Astrocyte (in vitro differentiated cells and primary cell): ENCODE data around the gene EPOP. TPM values are rescaled to one million over a fixed set of nuclear protein-coding genes. Genes with fewer than 3 reads are reported as not detected.

ENCODE experiments used
- DNase-seq: peaks from one replicate; pipeline ENCODE4 v3.0.0-alpha.2; 2010; ENCODE audit warnings: low read depth
- FAIRE-seq: peaks from 2 replicates; lab custom pipeline; 2011; peaks lifted over from hg19 to GRCh38; lab: Jason Lieb, UNC
- H2AFZ ChIP-seq: 2 replicates; pipeline ENCODE4 v1.6.0; 2012; ENCODE audit warnings: low read depth, low read length, inconsistent platforms
- H3K27ac ChIP-seq: 2 replicates; pipeline ENCODE4 v1.5.1; 2011; ENCODE audit warnings: low read depth, low read length, inconsistent platforms
- H3K27me3 ChIP-seq: 2 replicates; pipeline ENCODE4 v1.6.0; 2011; ENCODE audit warnings: low read length, inconsistent platforms; ENCODE audit not compliant: insufficient read depth
- H3K36me3 ChIP-seq: 2 replicates; pipeline ENCODE4 v1.5.1; 2011; ENCODE audit warnings: low read length, inconsistent platforms; ENCODE audit not compliant: insufficient read depth
- H3K4me1 ChIP-seq: 2 replicates; pipeline ENCODE4 v1.5.1; 2011; ENCODE audit warnings: low read length, inconsistent platforms; ENCODE audit not compliant: insufficient read depth
- H3K4me2 ChIP-seq: 2 replicates; pipeline ENCODE4 v1.6.0; 2012; ENCODE audit warnings: low read length, inconsistent platforms
- H3K4me3 ChIP-seq: 2 replicates; pipeline ENCODE4 v1.5.1; 2011; ENCODE audit warnings: low read depth, mild to moderate bottlenecking, low read length, inconsistent platforms; ENCODE audit not compliant: insufficient read depth
- H3K79me2 ChIP-seq: 2 replicates; pipeline ENCODE4 v1.6.0; 2012; ENCODE audit warnings: mild to moderate bottlenecking, low read length, inconsistent platforms; ENCODE audit not compliant: insufficient read depth
- H3K9ac ChIP-seq: 2 replicates; pipeline ENCODE4 v1.6.0; 2012; ENCODE audit warnings: mild to moderate bottlenecking, low read length, inconsistent platforms
- H3K9me3 ChIP-seq: 2 replicates; pipeline ENCODE4 v1.5.1; 2012; ENCODE audit warnings: low read depth, mild to moderate bottlenecking, low read length, inconsistent platforms; ENCODE audit not compliant: insufficient read depth
- H4K20me1 ChIP-seq: 2 replicates; pipeline ENCODE4 v1.6.0; 2012; ENCODE audit warnings: low read length, inconsistent platforms; ENCODE audit not compliant: insufficient read depth
- H3K27ac Mint-ChIP-seq: one replicate; pipeline ENCODE4 v1.8.0; 2021; ENCODE audit warnings: mild to moderate bottlenecking, mixed read lengths; ENCODE audit not compliant: unreplicated experiment
- H3K27me3 Mint-ChIP-seq: one replicate; pipeline ENCODE4 v1.8.0; 2021; ENCODE audit warnings: low read depth, mixed read lengths; ENCODE audit not compliant: unreplicated experiment
- H3K36me3 Mint-ChIP-seq: one replicate; pipeline ENCODE4 v1.8.0; 2021; ENCODE audit warnings: low read depth, mixed read lengths; ENCODE audit not compliant: unreplicated experiment
- H3K4me1 Mint-ChIP-seq: one replicate; pipeline ENCODE4 v1.8.0; 2021; ENCODE audit warnings: low read depth, mixed read lengths; ENCODE audit not compliant: unreplicated experiment
- H3K4me3 Mint-ChIP-seq: one replicate; pipeline ENCODE4 v1.8.0; 2021; ENCODE audit warnings: mild to moderate bottlenecking, moderate library complexity, mixed read lengths; ENCODE audit not compliant: unreplicated experiment
- H3K9me3 Mint-ChIP-seq: one replicate; pipeline ENCODE4 v1.8.0; 2021; ENCODE audit warnings: mild to moderate bottlenecking, mixed read lengths; ENCODE audit not compliant: unreplicated experiment
- CTCF ChIP-seq: IDR thresholded peaks from 2 replicates; pipeline ENCODE4 v1.5.1; 2011; ENCODE audit warnings: low read depth, mild to moderate bottlenecking, inconsistent platforms, low read length, moderate library complexity; ENCODE audit not compliant: insufficient read depth
- EZH2 ChIP-seq: IDR thresholded peaks from 2 replicates; pipeline ENCODE4 v1.6.1; 2012; ENCODE audit warnings: mild to moderate bottlenecking, low read length, inconsistent platforms; ENCODE audit not compliant: insufficient read depth
- total RNA-seq: library from RNA; stranded (reverse); gene quantifications from 2 replicates; pipeline ENCODE4 v1.2.1, GENCODE V29; 2021

The EPOP gene
- total RNA-seq, 1 donor from 2014 or later = 4.1 TPM

DNA sequence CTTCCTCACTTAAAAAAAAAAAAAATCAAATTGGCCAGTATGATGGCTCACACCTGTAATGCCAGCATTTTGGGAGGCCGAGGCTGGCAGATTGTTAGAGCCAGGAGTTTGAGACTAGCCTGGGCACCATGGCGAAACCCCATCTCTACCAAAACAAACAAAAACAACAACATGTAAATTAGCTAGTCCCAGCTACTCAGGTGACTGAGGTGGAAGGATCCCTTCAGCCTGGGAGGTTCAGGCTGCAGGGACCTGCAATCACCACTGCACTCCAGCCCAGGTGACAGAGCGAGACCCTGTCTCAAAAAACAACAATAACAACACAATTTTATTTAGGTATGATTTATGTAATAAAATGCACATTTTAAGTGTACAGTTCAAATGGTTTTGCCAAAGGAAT is 6.3 kb upstream of the EPOP start:
- H3K36me3 ChIP-seq = no peaks in the 10 kb centered on the region
- H3K4me3 ChIP-seq = no peak overlapping the region
- H3K4me3 Mint-ChIP-seq = no peak overlapping the region
- H3K4me1 Mint-ChIP-seq = peaks cover 3% of the 10 kb centered on the region
- no peak overlapping the region for H2AFZ ChIP-seq
- no peaks in the 10 kb centered on the region for H3K9me3 Mint-ChIP-seq
- H3K9me3 ChIP-seq = no peaks in the 10 kb centered on the region
- FAIRE-seq (no peak), DNase-seq (no peak)
- no peak overlapping the region for H3K27ac Mint-ChIP-seq
- no peaks in the 10 kb centered on the region for H3K79me2 ChIP-seq
- no peaks in the 10 kb centered on the region for H3K27me3 ChIP-seq
- H4K20me1 ChIP-seq = no peaks in the 10 kb centered on the region
- no peak overlapping the region for H3K9ac ChIP-seq
- TF ChIP-seq CTCF = no peak
- TF ChIP-seq EZH2 = no peak
- H3K36me3 Mint-ChIP-seq = no peaks in the 10 kb centered on the region
- no peak overlapping the region for H3K4me2 ChIP-seq
- H3K27ac ChIP-seq = no peak overlapping the region
- H3K4me1 ChIP-seq = peaks cover 6% of the 10 kb centered on the region
- H3K27me3 Mint-ChIP-seq = peaks cover 20% of the 10 kb centered on the region

- Histone ChIP-seq H3K4me3 (no peak overlapping the region), H3K9ac (no peak overlapping the region), H4K20me1 (peaks cover 3% of the 10 kb centered on the region), H3K79me2 (no peaks in the 10 kb centered on the region), H3K9me3 (no peaks in the 10 kb centered on the region), H2AFZ (no peak overlapping the region), H3K36me3 (no peaks in the 10 kb centered on the region), H3K27ac (no peak overlapping the region), H3K4me2 (no peak overlapping the region), H3K27me3 (peaks cover 28% of the 10 kb centered on the region), H3K4me1 (peaks cover 9% of the 10 kb centered on the region)
- H3K27me3 Mint-ChIP-seq = peaks cover 14% of the 10 kb centered on the region
- TF ChIP-seq EZH2 (no peak), CTCF (no peak)
- DNase-seq (no peak), FAIRE-seq (no peak)
- no peak overlapping the region for H3K27ac Mint-ChIP-seq
- H3K4me1 Mint-ChIP-seq = peaks cover 3% of the 10 kb centered on the region
- H3K9me3 Mint-ChIP-seq = no peaks in the 10 kb centered on the region
- H3K36me3 Mint-ChIP-seq = no peaks in the 10 kb centered on the region
- no peak overlapping the region for H3K4me3 Mint-ChIP-seq
Observed at GRCh38 chr17:38677819-38678218, 3.1 kb upstream of the EPOP start.

GRCh38 chr17:38676706-38677504 is 2.1 kb upstream of the EPOP start:
- H4K20me1 ChIP-seq = peaks cover 12% of the 10 kb centered on the region
- no peak overlapping the region for H3K27ac ChIP-seq
- Mint-ChIP-seq H3K9me3 (no peaks in the 10 kb centered on the region), H3K4me1 (peaks cover 3% of the 10 kb centered on the region), H3K36me3 (no peaks in the 10 kb centered on the region), H3K27ac (peak overlapping the region; percentile 9), H3K4me3 (no peak overlapping the region), H3K27me3 (peaks cover 21% of the 10 kb centered on the region)
- H3K4me3 ChIP-seq = no peak overlapping the region
- peaks cover 37% of the 10 kb centered on the region for H3K27me3 ChIP-seq
- no peak overlapping the region for H3K4me2 ChIP-seq
- no peak for FAIRE-seq
- H3K79me2 ChIP-seq = no peaks in the 10 kb centered on the region
- H3K9ac ChIP-seq = no peak overlapping the region
- TF ChIP-seq EZH2 (no peak), CTCF (peak; percentile 95)
- H3K36me3 ChIP-seq = no peaks in the 10 kb centered on the region
- no peaks in the 10 kb centered on the region for H3K9me3 ChIP-seq
- DNase-seq = peak; percentile 51
- H2AFZ ChIP-seq = peak overlapping the region; percentile 6
- H3K4me1 ChIP-seq = peaks cover 9% of the 10 kb centered on the region
